HS-5 (cell line): ENCODE measurements around the gene SULT1B1.
"Not testable (repeated sequence)": the region's sequence is repeated elsewhere in the genome, so short reads cannot be mapped to it uniquely, and the experiment has no call there.

Experiments used
- DNase-seq: peaks from one replicate; pipeline ENCODE4 v3.0.0-alpha.2; 2012; ENCODE audit warnings: low read depth

The SULT1B1 gene

GRCh38 chr4:69760455-69760854, at the start of gene SULT1B1:
Gene SULT1B1 (minus strand): TSS chr4:69760620. CDS start chr4:69755217, 5,403 bp downstream.
- DNase-seq: no peak

DNA sequence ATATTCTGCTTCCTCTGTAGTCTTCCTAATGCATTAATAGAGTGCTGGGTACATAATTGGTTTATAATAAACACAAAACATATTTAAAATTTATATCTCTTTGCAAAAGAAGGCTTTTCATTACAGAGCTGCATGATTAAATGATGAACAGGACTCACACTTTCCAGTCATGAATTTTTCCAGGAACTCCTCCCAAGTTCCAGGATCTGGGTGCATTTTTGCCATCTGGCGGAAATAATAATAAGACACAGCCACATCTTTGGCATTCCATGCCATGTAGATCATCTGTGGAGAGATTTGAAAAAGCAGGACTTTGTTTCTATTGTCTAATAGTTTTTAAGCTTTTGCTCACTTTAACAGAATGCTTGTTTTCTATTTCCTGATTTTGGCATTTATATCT, 40.2 kb upstream of the SULT1B1 start:
- DNase-seq: peak; percentile 53

DNA sequence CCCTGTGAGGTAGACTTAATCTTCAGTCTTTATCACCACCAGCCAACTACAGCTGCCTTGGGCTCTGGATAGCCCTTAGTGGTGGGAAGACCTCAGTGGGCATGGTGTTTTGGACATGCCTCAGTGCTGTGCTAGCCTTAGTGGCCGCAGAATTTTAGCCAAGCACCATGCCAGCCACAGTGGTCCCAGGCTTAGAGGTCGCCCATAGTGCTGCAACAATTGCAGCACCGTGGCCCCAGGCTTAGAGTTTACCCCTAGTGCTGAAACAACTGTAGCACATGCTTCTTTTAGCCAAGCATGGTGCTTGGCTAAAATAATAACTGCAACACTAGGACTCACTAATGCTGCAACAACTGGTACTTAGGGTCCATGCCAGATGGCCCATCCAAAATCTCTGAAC, 38.9 kb upstream of the SULT1B1 start:
- no peak for DNase-seq

- DNase-seq: no peak
Measured at GRCh38 chr4:69793732-69794131, 33.3 kb upstream of the SULT1B1 start.

DNA sequence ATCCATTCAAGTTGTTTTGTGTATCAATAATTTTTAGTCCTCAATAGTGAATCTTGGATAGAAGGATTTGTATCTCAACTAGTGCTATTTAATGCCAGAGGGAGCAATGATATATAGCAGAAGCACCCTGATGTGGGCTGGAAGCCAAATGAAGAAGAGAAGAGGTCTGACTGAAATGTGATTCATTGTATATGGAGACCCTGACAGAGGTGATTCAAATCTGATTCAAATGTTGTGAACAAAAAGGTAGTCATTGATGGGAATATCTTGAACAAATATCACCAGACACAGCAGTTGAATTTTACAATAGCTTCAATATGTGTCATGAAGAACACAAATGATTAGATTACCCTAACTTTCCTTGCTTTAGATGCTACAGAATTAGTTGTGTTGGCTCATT, 27.5 kb upstream of the SULT1B1 start:
- peak; percentile 24 for DNase-seq

GRCh38 chr4:69786547-69786946, 26.1 kb upstream of the SULT1B1 start:
- DNase-seq: no peak

DNA sequence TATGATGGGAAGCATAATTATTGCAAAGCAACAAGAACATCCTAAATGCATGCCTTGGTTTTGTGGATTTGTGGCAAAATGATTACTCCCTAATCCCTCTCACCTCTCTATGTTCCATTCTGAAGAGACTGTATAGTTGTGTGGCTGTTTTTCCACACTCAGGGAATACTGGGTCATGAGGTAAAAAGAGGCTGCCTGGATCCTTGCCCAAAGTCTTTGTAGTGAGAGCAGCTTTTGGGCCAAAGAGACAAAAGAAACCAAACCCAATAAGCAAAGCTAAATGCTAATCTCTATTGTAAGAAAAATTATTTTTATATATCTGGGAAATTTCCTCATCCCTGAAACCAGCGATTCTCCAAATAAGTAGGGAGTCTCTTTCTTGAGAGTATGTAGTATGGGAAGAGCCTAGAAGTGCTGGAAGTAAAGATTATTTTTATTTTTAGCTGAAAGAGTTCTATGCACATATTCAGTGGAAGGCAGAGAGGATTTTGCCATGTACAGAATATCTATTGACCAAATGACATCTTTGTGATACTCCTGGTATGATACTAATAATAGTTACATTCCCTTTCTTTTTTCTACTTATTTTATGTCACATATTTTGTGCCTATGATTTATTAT, 24.9 kb upstream of the SULT1B1 start:
- no peak for DNase-seq

DNA sequence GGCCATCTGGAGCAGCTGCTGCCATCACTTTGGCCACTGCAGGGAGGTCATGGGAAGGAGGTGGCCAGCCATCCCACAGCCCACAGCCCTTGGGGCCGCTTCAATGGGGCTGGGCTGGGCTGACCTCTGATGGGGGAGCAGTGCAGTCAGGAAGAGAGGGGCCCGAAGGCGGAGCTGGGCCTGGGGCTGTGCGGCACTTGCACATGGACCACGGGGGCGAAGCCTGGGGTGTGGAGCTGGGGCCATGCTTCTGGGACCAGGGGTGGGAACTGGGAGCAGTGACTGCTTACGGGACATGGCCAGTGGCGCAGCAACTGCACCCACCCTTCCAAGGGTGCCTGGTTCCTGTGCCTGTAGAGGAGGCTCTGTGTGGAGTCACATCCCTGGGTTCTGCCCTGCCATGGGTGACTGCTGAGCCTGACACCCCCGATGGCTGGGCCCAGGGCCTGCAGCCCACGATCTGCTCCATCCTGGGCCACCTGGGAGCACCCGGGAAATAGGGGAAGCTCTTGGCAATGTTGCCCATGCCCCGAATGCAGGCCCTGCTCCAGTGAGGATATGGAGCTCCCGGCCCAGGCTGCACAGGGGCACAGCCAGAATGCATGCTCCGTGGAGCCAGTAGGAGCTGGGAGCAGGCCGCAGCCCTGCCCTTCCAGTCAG, 22.4 kb upstream of the SULT1B1 start:
- DNase-seq: no peak

GRCh38 chr4:69781458-69782418, 21.3 kb upstream of the SULT1B1 start:
- DNase-seq: no peak

DNA sequence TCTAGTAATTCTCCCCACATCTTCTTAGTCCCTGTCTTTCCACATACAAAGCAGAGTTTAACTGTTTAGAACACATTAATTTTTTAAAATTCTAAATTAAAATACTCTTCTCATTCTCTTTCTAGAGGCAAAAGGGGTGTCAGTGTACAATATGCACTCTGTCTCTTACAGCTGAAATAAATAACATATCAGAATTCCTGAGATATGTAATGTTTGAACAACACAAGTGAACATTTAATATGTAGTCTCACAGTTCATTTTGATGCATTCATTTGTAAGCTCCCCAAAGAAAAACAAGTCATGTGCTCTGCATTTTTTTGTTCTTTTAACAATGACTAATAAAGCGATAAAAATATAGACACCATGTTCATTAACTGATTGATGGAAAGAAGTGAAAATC, 19.7 kb upstream of the SULT1B1 start:
- DNase-seq: no peak

GRCh38 chr4:69776696-69777095, 16.3 kb upstream of the SULT1B1 start:
- DNase-seq: no peak

DNA sequence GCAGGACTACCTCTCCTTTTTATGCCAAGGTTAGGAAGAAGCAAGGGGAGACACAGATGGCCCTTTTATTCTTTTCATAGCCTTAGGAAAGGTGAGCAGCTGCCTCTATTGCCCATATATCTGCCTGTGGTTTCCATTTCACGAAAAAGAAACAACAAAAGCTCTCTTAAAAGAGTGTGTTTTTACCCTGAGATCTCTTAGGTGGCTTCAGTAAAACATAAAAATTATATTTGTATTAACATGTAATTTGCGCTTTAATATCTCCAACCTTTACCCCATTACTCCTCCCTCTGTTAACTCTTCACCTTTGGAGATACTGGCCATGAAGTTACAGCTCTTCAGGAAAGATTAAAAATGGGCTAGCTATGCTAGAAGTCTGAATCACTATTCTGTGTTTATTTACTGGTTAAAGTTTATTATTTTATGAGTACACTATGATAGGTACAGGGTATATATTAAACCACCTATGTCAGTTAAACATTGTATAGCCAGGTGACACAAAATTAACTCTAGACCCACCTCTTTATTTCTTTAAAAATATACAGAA, 15.0 kb upstream of the SULT1B1 start:
- no peak for DNase-seq

DNA sequence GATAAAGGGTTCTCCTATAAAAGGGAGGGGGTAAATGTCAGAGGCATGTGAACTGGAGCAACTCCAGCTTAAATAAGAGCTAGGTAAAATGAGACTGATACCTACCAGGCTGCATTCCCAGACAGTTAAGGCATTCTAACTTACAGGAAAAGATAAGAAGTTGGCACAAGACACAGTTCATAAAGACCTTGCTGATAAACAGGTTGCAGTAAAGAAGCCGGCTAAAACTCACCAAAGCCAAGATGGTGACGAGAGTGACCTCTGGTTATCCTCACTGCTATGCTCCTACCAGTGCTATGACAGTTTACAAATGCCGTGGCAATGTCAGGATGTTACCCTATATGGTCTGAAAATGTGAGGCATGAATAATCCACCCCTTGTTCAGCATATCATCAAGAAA, 13.1 kb upstream of the SULT1B1 start:
- no peak for DNase-seq

- DNase-seq: not testable (repeated sequence)
Measured at GRCh38 chr4:69768554-69768953, 8.1 kb upstream of the SULT1B1 start.

DNA sequence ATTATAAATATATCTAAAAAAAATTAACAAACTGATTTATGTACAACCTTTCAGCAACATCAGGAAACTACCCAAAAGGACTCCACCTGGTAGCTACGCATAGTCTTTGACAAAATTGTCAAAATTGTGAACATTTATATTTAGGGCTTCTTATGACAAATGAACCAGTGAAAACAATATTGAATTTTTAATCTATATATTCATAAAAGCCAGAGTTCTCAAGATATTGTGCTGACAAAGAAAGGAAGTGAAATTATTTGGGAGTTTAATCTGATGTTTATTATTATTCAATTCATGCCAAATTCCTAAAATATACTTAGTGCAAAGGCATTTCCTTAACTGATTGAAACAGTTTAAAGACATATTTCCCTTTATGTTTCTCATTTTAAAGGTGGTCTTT, 5.3 kb upstream of the SULT1B1 start:
- no peak for DNase-seq

DNA sequence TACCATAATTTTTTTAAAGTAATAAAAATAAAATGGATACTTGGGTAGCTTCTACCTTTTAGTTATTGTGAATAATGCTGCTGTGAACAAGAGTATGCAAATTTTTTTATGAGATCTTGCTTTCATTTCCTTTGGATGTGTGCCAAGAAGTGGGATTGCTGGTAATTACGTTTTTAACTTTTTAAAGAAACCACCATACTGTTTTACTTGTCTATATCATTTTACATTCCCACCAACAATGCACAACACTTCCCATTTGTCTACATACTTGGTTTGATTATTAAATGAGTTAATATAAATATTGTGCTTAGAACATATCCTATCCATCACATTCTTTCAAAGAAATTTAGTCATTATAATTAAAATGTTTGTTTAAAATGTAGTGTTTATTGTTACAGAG, 3.9 kb upstream of the SULT1B1 start:
- no peak for DNase-seq

- no peak for DNase-seq
Measured at GRCh38 chr4:69763233-69763632, 2.8 kb upstream of the SULT1B1 start.

DNA sequence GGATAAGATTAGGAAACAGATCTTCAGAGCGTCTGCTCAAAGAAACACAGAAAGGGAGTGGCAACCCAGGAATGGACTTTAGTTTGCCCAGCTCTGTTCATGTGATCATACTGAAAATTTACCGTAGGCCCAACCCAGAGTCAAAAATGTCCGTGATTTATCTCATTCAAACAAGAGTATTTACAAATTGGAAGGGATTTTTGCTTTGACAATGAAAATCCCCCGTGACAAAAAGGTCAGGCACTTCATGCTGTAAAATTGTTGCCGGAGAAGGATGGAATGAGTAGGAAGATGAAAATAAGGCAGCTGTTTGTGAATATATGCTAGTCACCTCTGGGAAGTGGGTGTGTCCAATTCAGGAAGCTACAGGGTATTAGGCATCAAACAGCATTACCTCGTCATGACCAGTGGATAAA, 1.2 kb downstream of the SULT1B1 start:
- no peak for DNase-seq

GRCh38 chr4:69757464-69757863, 3.0 kb downstream of the SULT1B1 start:
- no peak for DNase-seq

DNA sequence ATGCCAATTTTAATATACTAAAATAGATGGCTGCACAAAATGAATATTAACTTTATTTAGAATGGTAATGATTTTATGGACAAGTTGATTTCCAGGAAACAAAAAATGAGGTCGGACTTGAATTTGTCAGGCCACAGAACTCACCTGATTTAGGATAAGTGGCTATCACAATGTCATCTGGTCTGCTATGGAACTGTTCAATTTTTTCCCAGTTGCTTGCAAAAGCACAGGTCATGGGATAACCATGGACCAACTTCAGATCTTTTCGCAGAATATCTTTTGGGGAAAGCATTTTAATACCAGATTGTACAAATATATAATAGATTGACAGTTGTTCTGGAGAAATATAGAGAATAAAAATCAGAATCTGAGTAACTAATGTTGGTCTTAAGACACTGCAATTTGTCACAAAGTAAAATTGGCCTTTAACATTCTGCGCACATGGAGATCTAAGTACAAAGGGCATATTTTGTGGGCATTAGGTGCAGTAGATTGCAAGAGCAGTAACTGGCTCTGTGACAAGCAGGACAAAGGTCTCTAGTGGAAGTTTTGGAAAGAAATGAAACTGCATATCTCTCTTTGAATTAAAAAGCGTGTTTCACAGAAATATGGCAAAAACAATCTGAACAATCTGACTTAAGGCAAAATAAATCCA, 5.4 kb downstream of the SULT1B1 start:
- no peak for DNase-seq

- DNase-seq: no peak
Measured at GRCh38 chr4:69753686-69754085, 6.7 kb downstream of the SULT1B1 start.

- DNase-seq: no peak
Measured at GRCh38 chr4:69750346-69750745, 10.1 kb downstream of the SULT1B1 start.
